GM18519 (cell line): ENCODE results near the gene TBX2.

ENCODE experiments used
- ATAC-seq: cut with Tn5 transposase; IDR thresholded peaks from one replicate; pipeline ENCODE4 v1.9.1; 2021; ENCODE audit warnings: mild to moderate bottlenecking, moderate library complexity; ENCODE audit not compliant: unreplicated experiment, low FRiP score

Gene TBX2

GRCh38 chr17:61400066-61400716 is 548 bp downstream of the TBX2 start:
- ATAC-seq: no peak

- ATAC-seq: no peak
Observed at GRCh38 chr17:61400717-61401388, 1.2 kb downstream of the TBX2 start.

- no peak for ATAC-seq
Observed at GRCh38 chr17:61401389-61402072, 1.9 kb downstream of the TBX2 start.

- ATAC-seq: no peak
Observed at GRCh38 chr17:61402073-61402541, 2.5 kb downstream of the TBX2 start.

GRCh38 chr17:61402978-61403800 is 3.5 kb downstream of the TBX2 start:
- ATAC-seq: no peak

GRCh38 chr17:61403801-61404662 is 4.4 kb downstream of the TBX2 start:
- no peak for ATAC-seq

DNA sequence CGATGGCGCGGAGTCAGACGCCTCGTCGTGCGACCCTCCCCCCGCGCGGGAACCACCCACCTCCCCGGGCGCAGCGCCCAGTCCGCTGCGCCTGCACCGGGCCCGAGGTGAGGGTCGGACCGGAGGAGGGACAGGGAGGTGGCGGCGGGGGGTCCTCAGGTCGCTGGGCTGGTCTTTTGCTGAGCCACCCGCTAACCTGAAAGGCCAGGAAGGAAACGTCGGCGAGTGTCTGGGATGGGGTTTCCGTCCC is 4.9 kb downstream of the TBX2 start:
- ATAC-seq: no peak

DNA sequence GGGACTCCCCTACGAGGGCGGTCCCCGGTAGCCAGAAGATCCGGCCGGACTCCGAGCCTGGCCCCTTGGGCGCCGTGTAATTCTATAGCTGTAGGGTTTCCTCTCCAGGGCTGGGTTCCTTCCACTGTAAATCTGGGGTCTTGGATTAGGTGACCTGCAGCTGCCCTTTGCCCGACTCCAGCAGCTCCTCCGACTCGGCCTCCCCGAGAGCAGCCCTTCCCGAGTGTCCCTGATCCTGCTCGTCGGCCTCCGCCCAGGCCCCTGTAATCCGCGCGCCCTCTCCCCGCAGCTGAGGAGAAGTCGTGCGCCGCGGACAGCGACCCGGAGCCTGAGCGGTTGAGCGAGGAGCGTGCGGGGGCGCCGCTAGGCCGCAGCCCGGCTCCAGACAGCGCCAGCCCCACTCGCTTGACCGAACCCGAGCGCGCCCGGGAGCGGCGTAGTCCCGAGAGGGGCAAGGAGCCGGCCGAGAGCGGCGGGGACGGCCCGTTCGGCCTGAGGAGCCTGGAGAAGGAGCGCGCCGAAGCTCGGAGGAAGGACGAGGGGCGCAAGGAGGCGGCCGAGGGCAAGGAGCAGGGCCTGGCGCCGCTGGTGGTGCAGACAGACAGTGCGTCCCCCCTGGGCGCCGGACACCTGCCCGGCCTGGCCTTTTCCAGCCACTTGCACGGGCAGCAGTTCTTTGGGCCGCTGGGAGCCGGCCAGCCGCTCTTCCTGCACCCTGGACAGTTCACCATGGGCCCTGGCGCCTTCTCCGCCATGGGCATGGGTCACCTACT is 5.5 kb downstream of the TBX2 start:
- no peak for ATAC-seq

DNA sequence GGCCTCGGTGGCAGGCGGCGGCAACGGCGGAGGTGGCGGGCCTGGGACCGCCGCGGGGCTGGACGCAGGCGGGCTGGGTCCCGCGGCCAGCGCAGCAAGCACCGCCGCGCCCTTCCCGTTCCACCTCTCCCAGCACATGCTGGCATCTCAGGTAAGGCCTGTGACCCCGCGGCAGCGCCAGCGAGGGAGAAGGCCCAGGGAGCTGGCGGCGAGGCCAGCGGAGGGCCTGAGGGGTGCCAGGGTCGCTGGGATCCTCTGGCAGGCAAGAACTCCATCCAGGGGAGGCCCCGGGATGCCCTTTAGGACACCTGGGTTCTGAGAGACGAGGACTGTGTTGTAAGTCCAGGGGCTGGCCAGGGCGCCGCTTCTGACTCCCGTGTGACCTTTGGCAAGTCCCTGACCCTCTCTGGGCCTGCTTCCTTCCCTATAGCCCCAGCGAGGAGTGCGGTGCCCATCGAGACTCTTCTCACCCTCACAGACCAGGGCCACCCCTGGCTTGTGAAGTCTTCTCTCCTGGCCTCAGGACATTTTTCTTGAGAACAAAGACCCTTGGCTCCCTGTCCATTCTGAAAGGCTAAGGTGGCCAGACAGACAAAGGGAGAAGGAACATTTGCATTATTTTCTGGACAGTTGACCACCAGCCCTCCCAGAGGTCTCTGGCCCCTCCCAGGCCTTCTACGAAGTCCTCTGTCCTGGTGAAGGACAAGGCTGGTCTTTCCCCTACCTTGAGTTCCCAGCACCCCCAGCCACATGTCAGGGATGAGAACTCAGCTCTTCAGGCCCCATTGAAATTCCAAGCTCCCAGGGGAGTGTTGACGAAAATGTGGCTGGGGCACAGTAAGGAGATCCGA is 6.3 kb downstream of the TBX2 start:
- no peak for ATAC-seq

- no peak for ATAC-seq
Observed at GRCh38 chr17:61406537-61406845, 6.8 kb downstream of the TBX2 start.

- ATAC-seq: no peak
Observed at GRCh38 chr17:61406971-61407911, 7.6 kb downstream of the TBX2 start.

DNA sequence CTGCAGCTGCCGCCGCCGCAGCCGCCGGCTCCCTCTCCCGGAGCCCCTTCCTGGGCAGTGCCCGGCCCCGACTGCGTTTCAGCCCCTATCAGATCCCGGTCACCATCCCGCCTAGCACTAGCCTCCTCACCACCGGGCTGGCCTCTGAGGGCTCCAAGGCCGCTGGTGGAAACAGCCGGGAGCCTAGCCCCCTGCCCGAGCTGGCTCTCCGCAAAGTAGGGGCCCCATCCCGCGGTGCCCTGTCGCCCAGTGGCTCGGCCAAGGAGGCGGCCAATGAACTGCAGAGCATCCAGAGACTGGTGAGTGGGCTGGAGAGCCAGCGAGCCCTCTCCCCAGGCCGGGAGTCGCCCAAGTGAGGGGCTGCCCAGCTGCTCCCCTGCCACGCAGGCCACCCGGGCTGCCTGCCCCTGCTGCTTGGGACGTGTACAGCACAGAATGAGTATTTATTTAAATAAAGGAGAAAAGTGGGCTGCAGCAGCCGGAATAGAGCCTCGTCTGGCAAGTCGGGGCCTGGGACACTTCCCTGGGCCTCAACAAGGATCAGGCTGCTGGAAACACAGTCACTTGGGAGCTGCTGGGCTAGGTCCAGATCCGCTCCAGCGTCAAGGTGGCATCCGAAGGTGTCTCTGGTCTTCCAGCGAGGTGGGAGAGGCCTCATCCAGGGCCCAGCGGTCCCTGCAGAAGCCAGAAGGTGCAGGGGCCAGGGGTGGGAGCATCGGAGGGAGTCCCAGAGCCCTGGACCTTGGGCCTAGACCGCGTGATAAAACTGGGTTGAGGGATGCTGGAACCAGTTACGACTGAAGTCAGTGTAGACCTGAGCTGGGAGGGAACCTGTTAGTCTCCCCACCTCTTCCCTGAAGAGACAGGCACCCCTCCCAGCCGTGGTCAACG is 8.8 kb downstream of the TBX2 start:
- ATAC-seq: no peak

DNA sequence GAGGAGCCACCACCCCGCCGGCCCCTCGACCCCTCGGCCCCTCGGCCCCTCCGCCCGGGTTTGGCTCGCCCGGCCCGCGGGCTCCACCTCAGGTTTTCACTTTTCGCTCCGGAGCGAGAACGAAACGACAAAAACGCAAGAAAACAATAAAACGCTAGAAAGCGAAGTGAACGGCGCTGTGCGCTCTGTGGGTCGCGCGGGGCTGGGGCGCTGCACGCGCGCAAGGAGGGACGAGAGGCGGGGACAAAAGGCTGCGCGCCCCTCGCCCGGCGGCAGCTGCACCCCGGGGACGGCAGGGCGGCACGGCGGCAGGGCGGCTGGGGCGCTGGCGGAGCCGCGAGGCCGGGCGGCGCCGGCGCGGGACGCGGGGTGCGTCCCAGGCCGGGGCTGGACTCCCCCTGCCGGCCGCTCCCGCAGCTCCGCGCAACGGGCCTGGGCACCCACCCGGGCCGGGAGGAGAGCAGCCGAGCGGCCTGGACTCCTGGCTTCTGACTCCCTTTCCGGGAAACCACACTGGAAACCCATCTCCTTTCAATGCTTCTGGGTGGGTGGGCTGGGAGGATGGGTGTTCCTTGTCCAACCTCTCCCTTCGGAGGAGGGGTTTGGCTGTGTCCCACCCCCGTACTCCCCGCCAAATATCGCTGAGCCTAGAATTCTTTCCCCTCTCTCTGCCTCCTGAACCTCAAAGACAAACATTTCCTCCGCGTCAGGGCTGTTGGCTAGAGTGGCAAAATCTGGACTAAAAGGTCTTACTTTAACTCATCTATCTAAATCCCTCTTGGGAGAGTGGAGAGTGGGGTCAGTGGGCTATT is 9.9 kb downstream of the TBX2 start:
- ATAC-seq: no peak

DNA sequence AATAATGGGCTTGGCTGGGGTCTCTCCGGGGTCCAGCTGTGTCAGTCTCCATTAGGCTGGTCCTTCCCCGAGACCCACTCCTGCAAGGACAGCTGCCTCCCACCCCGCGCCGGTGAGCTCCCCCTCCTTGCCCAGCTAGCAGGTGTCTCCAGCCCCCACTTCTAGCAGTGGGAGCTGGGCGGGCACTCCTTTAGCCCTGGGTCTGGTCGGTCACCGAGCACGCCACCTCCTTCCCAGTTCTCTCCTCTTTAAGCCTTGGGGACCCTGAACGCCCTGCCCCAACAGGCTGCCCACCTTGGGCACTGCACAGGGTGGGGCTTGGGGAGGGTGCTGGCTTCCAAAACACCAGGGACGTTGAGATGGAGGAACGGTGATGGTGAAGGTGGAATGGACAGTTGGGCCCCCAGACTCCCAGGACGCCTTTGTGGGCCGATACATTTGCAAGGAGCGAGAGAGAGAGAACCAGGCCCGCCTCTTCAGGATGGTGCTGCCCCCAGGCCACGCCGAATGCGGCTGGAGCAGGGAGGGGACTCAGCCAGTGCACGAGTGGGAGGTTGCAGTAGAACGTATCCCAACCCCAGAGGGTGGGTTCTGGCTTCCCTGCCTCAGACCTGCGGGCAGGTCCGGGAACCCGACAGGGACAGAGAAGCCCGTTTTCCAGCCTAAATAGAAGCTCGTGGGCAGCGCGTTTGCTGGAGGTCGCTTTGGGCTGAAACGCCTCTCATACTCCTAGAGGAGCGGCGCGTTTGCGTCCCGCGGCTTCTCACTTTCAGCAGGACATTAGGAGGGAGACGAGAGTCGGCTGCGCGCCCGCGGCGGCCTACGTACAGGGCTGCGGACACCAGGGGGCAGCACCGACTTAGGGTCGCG is 10.7 kb downstream of the TBX2 start:
- ATAC-seq: no peak

- no peak for ATAC-seq
Observed at GRCh38 chr17:61411011-61411260, 11.3 kb downstream of the TBX2 start.
